Activated CD4-positive, alpha-beta T cell treated with anti-CD3 and anti-CD28 coated beads, Interleukin-2, amount 50 U/mL, for 24 hours (primary cell): Measurements from ENCODE around the gene ZFYVE19.
"Not testable (repeated sequence)": the region's sequence is repeated elsewhere in the genome, so short reads cannot be mapped to it uniquely, and the experiment has no call there.

Source experiments
- DNase-seq, 2 donors: peaks; one replicate each; pipeline ENCODE4 v3.0.0-alpha.2; 2020; ENCODE audit warnings: low read depth in 1 of 2, low spot score in 1 of 2

Gene ZFYVE19

DNA sequence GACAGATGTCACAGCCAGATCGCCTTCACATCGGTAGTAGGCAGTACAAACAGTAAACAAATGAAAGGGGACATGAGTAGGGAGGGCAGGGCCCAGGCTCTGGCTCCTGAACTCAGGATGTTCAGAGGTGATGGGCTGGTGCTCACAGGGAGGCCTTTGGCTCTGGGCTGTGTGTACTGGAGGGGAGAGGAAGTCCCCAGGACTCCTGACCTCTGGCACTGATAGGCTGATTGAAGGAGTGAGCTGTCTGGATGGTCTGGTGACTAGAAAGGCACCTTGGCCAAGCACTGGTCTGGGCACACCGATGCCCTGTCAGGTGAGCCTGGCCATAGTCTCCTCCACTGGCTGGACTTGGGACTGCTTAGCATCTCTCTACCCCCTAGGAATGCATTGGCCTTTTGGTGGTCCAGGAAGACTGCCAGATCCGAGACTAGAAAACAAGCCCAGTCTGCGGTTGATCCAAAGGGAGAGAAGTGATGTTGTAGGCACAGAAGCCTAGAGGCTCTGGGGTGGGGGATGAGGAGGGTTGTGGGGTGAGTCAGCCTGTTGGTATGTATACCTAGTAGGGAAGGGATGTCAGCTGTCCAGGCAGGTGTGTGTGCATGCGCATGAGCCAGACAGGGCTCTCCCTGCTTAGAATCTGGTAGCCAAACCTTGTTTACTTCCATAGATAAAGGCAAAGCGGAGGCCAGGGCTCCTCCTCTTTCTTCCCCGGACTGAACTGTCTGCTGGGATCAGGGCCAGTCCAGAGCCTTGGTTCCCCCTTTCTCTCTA lies 38.8 kb downstream of the ZFYVE19 start:
- DNase-seq = no peak

GRCh38 chr15:40846841-40847222 lies 39.9 kb downstream of the ZFYVE19 start:
- no peak for DNase-seq

DNA sequence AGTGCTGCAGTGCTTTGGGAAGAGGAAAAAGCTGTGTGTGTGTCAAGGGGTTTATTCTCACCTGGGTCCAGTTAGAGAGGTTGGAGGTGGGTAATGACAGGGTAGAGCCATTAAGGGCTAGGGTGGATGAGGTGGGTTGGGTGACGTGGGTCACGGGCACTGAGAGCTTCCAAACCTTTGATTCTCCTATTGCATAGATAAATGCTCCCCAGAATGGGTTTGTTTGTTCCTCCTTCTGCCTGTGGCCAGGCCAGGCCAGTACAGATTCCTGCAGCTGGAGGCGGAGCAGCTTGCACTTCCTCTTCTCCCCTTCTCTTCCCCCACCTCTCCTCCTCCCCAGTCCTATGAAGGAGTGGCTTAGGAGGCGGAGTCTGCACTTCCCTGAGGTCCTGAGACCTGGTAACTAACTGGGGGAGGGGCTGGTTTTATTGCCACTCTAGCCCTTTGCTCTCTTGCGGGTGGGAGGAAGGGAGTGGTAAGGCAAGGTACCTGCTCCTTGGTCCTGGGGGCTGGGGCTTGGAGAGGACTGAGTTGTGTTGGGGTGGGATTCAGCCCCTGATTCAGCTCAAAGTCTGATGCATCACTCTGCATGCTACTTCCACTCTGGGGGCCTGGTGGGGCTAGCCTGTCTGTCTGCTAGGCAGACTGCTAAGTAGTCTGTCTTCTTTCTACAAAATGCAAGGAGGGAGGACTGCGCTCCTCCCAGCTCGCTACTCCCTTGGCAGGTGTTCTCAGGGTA lies 40.5 kb downstream of the ZFYVE19 start:
- no peak for DNase-seq

- no peak for DNase-seq
Measured at GRCh38 chr15:40850576-40851112, 43.8 kb downstream of the ZFYVE19 start.

GRCh38 chr15:40852529-40852928 lies 45.6 kb downstream of the ZFYVE19 start:
- DNase-seq = no peak

- DNase-seq = no peak
Measured at GRCh38 chr15:40853241-40853890, 46.5 kb downstream of the ZFYVE19 start.

DNA sequence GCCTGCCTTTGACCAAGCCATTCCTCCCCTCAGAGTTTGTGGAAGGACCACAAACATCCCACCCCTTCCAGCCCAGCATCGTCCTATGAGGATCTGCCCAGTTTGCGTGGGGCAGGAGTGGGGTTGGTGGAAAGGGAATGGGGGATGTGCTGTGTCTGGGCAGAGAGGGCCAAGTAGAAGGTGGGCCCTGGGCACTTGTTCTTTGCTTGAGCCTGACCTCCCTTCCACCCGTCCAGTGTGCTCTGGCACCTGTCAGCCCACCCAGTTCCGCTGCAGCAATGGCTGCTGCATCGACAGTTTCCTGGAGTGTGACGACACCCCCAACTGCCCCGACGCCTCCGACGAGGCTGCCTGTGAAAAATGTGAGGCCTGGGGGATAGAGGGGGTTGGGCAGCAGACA lies 47.3 kb downstream of the ZFYVE19 start:
- DNase-seq = no peak

DNA sequence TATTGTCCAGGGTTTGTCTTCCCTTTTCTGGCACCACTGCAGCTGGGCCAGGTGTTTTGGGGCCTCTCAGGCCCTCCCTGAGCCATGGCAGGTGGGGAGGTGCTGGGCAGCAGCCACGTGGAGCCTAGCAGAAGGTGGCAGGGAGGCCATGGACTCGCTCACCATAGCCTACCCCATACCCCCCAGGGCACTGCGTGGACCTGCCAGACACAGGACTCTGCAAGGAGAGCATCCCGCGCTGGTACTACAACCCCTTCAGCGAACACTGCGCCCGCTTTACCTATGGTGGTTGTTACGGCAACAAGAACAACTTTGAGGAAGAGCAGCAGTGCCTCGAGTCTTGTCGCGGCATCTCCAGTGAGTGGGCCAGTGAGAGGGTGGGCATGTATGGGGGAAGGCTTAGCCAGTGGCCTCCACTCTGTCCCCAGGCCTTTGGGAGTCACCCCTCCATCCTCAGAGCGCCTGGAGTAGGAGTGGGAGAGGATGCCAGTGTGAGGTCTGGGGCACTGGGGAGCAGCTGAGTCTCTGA lies 48.9 kb downstream of the ZFYVE19 start:
- DNase-seq = no peak

- DNase-seq = no peak
Measured at GRCh38 chr15:40856746-40857145, 49.9 kb downstream of the ZFYVE19 start.

DNA sequence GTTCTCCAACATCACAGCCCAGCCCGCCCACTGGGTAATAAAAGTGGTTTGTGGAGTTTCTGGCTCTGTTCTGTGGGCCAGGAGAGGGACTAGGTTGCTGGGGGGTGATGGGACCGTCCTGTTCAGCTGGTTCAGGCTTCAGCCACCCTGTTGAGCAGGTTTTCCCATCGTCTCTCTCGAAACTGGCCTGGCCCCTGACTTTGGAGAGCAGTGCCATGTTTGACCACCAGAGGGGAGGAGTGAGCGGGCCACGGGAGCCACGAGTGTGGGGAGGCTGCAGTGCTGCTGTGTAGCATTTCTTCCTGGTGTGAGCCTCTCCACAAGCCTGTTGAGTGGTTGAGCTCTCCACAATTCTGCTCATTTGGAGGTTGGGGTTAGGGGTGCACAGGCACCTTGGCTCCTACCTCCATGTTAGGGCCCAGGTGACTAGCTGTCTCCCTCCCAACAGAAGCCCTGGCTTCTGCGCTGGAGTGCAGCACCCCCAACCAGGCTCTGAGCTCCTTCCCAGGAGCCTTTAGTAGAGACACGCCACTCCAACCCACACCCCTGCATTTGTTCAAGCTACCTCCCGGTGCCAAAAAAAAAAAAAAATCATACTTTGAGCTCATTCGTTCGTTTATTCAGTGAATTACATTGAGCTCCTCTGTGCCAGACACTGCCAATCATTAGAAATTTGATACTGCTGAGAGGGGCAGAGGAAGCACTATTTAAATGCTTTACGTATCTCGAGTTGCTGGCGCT lies 50.9 kb downstream of the ZFYVE19 start:
- DNase-seq = peak; percentile 70 to 79

DNA sequence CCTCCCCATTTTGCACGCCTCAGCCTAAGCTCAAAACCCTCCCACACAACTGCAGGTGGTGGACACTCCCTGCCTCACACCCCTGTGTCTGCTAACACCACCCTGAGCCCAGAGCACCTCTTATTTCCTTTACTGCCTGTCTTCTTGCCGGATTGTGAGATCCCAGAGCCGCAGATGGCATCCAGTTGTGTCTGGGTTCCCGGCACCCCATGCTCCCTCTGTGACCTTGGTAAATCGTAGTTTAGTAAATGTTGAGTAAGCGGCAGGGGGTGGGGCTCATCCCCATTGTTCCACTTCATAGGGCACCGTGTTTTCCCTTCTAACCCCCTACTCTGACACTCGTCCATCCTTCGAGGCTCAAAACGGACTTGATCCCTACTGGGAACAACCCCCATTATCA lies 51.8 kb downstream of the ZFYVE19 start:
- no peak for DNase-seq

GRCh38 chr15:40859206-40859851 lies 52.4 kb downstream of the ZFYVE19 start:
- peak; percentile 68 to 82 for DNase-seq

DNA sequence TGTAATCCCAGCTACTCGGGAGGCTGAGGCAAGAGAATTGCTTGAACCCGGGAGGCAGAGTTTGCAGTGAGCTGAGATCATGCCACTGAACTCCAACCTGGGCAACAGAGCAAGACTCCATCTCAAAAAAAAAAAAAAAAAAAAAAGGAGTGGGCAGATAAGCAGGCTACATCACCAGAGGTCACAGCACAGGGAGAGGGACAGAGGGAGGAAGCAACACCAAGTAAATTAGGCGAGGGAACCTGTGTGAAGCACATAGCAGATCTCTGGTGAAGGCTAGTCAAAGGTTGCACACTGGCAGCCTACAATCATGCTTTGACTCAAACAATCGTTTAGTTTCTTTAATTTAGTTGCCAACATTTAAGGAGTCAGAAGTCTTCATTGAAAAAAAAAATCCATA lies 54.3 kb downstream of the ZFYVE19 start:
- DNase-seq = not testable (repeated sequence)

DNA sequence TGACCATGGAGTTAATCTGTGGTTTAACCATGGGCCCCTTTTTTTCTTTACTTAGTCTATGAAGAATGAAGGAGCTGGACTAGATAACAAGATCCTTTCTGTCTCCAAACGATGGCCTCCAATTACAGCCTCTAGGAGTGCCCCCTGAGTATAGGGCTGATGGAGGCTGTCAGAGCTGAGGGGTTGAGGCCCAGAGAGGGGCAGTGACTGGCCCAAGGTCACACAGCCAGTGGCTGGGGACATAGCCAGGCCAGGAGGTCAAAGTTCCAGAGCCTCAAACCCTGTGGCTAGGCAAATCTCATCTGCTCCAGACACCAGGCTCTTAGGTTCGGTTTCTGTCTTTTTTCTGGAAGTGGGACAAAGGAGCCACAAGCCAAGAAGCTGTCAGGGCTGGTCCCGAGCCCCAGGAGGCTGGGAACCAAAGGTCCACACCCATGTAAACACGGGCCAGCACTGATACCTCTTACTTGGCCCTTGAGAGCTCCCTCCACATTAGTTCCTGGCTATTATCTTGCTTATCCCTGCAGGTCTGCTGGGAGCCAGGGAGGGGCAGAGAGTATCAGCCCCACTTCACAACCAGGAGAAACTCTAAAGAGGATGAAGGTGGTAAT lies 56.9 kb downstream of the ZFYVE19 start:
- DNase-seq = no peak
